Trophoblast cell (in vitro differentiated cells and primary cell): Measurements from ENCODE around the gene ZNF148.

ENCODE experiments used
- DNase-seq, 2 donors: peaks; one replicate each; pipeline ENCODE4 v3.0.0-alpha.2; 2016
- H2AFZ ChIP-seq: 2 replicates; pipeline ENCODE4 v1.6.1; 2013; ENCODE audit warnings: low read length, moderate library complexity, mild to moderate bottlenecking; ENCODE audit not compliant: insufficient read depth, poor library complexity
- H2AK5ac ChIP-seq: 2 replicates; pipeline ENCODE4 v1.6.1; 2013; ENCODE audit warnings: mild to moderate bottlenecking, low read length
- H2BK120ac ChIP-seq: 2 replicates; pipeline ENCODE4 v1.6.1; 2013; ENCODE audit warnings: low read length, mild to moderate bottlenecking, moderate library complexity; ENCODE audit not compliant: insufficient read depth, poor library complexity
- H2BK12ac ChIP-seq: 2 replicates; pipeline ENCODE4 v1.6.1; 2013; ENCODE audit warnings: mild to moderate bottlenecking, low read length, moderate library complexity
- H2BK5ac ChIP-seq: 2 replicates; pipeline ENCODE4 v1.6.1; 2013; ENCODE audit warnings: low read length, low read depth, moderate library complexity, mild to moderate bottlenecking; ENCODE audit not compliant: poor library complexity
- H3K14ac ChIP-seq: 2 replicates; pipeline ENCODE4 v1.6.1; 2013; ENCODE audit warnings: mild to moderate bottlenecking, low read length
- H3K18ac ChIP-seq: 2 replicates; pipeline ENCODE4 v1.6.1; 2013; ENCODE audit warnings: mild to moderate bottlenecking, low read length
- H3K23ac ChIP-seq: 2 replicates; pipeline ENCODE4 v1.6.1; 2013; ENCODE audit warnings: low read length
- H3K27ac ChIP-seq: 2 replicates; pipeline ENCODE4 v1.5.1; 2013; ENCODE audit warnings: low read depth, mild to moderate bottlenecking, inconsistent platforms, low read length, moderate library complexity
- H3K27me3 ChIP-seq: 2 replicates; pipeline ENCODE4 v1.6.1; 2013; ENCODE audit warnings: inconsistent platforms, mild to moderate bottlenecking, low read length, moderate library complexity; ENCODE audit not compliant: insufficient read depth
- H3K36me3 ChIP-seq, 2 experiments: 1 replicate in 1 of 2; 2 replicates in 1 of 2; pipeline ENCODE4 v1.6.1; 2013; ENCODE audit warnings: low read length in 2 of 2, mild to moderate bottlenecking in 2 of 2, moderate library complexity in 1 of 2; ENCODE audit not compliant: insufficient read depth in 2 of 2, control insufficient read depth in 1 of 2
- H3K4ac ChIP-seq: 2 replicates; pipeline ENCODE4 v1.6.1; 2013; ENCODE audit warnings: low read depth, mild to moderate bottlenecking, low read length, moderate library complexity
- H3K4me1 ChIP-seq, 2 experiments: 1 replicate in 1 of 2; 2 replicates in 1 of 2; pipeline ENCODE4 v1.6.1; 2013; ENCODE audit warnings: low read length in 2 of 2, mild to moderate bottlenecking in 2 of 2, moderate library complexity in 1 of 2; ENCODE audit not compliant: insufficient read depth in 2 of 2, control insufficient read depth in 1 of 2
- H3K4me2 ChIP-seq: 2 replicates; pipeline ENCODE4 v1.6.1; 2013; ENCODE audit warnings: inconsistent platforms, mild to moderate bottlenecking, low read length, moderate library complexity
- H3K4me3 ChIP-seq: 2 replicates; pipeline ENCODE4 v1.5.1; 2013; ENCODE audit warnings: mild to moderate bottlenecking, low read depth, low read length, inconsistent platforms
- H3K79me1 ChIP-seq: one replicate; pipeline ENCODE4 v1.6.1; 2013; ENCODE audit warnings: low read length
- H3K79me2 ChIP-seq: 2 replicates; pipeline ENCODE4 v1.6.1; 2013; ENCODE audit warnings: low read length, mild to moderate bottlenecking; ENCODE audit not compliant: control insufficient read depth, insufficient read depth, poor library complexity
- H3K9ac ChIP-seq: 2 replicates; pipeline ENCODE4 v1.6.1; 2013; ENCODE audit warnings: mild to moderate bottlenecking, low read length
- H3K9me3 ChIP-seq: 2 replicates; pipeline ENCODE4 v1.6.1; 2013; ENCODE audit warnings: low read depth, mild to moderate bottlenecking, control low read depth, inconsistent platforms, low read length; ENCODE audit not compliant: insufficient read depth
- H4K12ac ChIP-seq: 2 replicates; pipeline ENCODE4 v1.6.1; 2013; ENCODE audit warnings: low read depth, mild to moderate bottlenecking, low read length, moderate library complexity
- H4K8ac ChIP-seq: 2 replicates; pipeline ENCODE4 v1.6.1; 2013; ENCODE audit warnings: low read depth, mild to moderate bottlenecking, low read length, moderate library complexity
- H4K91ac ChIP-seq: one replicate; pipeline ENCODE4 v1.6.1; 2013; ENCODE audit warnings: low read depth, mild to moderate bottlenecking, low read length, moderate library complexity
- WGBS: extraction: QIAGEN DNeasy Blood & Tissue Kit; methylation state at CpG from one replicate; pipeline ENCODE4 v1.1.7; 2013; ENCODE audit warnings: missing lambda C conversion rate; ENCODE audit not compliant: insufficient read length, insufficient coverage; ENCODE audit errors: extremely low coverage; 5-methylcytosine and 5-hydroxymethylcytosine counted together

Gene ZNF148

DNA sequence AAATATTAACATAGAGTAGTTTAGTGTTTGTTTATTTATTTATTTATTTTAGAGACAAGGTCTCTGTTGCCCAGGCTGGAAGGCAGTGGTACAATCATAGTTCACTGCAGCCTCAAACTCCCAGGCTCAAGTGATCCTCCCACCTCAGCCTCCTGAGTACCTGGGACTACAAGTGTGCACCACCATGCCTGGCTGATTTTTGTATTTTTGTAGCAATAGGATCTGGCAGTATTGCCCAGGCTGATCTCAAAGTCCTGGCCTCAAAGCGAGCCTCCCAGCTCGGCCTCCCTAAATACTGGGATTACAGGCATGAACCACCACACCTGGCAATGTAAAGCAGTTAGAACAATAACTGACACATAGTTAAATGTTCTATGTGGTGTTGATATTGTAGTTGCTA lies 4.4 kb upstream of the ZNF148 start:
- Histone ChIP-seq H2BK12ac (no peak overlapping the region), H3K14ac (no peak overlapping the region), H4K12ac (no peak overlapping the region), H3K23ac (no peak overlapping the region), H4K8ac (no peak overlapping the region), H3K79me1 (peaks cover 10% of the 10 kb centered on the region), H3K36me3 (no peaks in the 10 kb centered on the region), H3K18ac (no peak overlapping the region), H3K4ac (no peak overlapping the region), H3K4me2 (no peak overlapping the region), H3K9ac (no peak overlapping the region), H3K4me3 (no peak overlapping the region), H4K91ac (no peak overlapping the region), H2BK120ac (no peak overlapping the region), H2AFZ (no peak overlapping the region), H2BK5ac (no peak overlapping the region), H3K79me2 (peaks cover 8% of the 10 kb centered on the region), H3K4me1 (peaks cover 0 to 5% of the 10 kb centered on the region in 2 experiments), H3K27ac (no peak overlapping the region), H3K9me3 (no peaks in the 10 kb centered on the region), H2AK5ac (no peak overlapping the region), H3K27me3 (no peaks in the 10 kb centered on the region)
- no CpG with 5 or more reads among the region's 2 CpGs for WGBS
- DNase-seq, result no peak

DNA sequence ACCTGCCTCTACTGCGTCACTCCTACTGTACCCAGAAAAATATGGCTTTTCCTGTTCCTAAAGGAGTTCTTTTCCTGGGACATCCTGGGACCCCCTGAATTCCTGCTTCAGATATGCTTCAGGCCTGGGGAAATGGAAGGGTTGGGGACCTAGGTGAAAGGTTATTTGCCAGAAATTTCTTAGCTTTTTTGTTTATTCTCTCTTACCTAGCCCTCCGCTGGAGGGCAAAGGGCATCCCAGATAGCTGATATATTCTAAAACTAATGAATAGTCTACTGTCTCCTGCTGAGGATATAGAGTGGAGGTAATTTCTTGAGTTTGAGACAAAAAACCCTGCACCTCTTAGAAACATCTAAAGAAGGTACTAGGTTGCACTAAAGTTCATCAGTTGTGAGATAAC lies 3.6 kb upstream of the ZNF148 start:
- Histone ChIP-seq H3K27ac (no peak overlapping the region), H2BK5ac (no peak overlapping the region), H2BK12ac (no peak overlapping the region), H3K36me3 (no peaks in the 10 kb centered on the region), H3K79me1 (peaks cover 13% of the 10 kb centered on the region), H3K79me2 (peaks cover 15% of the 10 kb centered on the region), H2BK120ac (no peak overlapping the region), H3K14ac (no peak overlapping the region), H3K4me1 (peaks cover 0 to 8% of the 10 kb centered on the region in 2 experiments), H3K9ac (no peak overlapping the region), H2AK5ac (no peak overlapping the region), H3K23ac (no peak overlapping the region), H3K27me3 (no peaks in the 10 kb centered on the region), H4K91ac (no peak overlapping the region), H2AFZ (no peak overlapping the region), H3K4me2 (no peak overlapping the region), H3K4me3 (no peak overlapping the region), H3K9me3 (no peaks in the 10 kb centered on the region), H3K18ac (no peak overlapping the region), H4K12ac (no peak overlapping the region), H3K4ac (no peak overlapping the region), H4K8ac (no peak overlapping the region)
- DNase-seq, result no peak
- no CpG with 5 or more reads among the region's 2 CpGs for WGBS

DNA sequence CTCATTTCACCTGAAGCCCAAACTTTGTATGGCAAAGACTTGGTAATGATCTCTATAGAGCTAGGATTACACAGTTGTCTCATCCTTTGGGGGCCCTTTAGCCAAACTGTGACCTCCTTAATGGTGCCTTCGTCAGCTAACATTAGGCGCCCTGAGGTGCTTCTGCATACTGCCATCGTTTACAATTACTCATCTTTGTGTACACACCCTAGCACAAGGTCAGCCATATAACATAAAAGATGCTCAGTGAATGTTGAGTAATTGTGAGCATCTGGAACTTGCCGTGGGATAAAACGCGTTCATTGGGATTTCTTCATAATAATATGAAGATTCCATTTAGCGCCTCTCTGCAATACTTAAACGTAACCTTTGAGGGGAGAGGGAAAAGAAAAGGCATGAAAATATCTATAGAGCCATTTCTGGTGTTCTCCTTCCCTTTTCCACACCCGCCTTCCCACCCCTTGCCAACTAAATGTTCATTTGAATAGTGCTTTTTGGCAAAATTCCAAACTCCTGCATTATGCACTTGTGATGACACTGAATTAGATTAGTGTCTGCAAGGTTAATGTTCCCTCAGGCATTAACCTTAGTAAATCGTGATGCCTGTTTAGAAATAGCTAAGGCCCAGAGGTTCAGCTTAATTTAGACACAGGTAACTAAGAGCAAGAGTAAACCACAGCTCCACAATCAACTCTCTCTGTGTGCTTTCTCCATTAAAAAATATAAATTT lies 990 bp upstream of the ZNF148 start:
- Histone ChIP-seq H3K79me1 (peaks cover 13% of the 10 kb centered on the region), H2AFZ (peak overlapping the region; percentile 86), H2AK5ac (no peak overlapping the region), H3K9me3 (no peaks in the 10 kb centered on the region), H4K8ac (peak overlapping the region; percentile 93), H3K14ac (peak overlapping the region; percentile 94), H3K4ac (no peak overlapping the region), H3K18ac (no peak overlapping the region), H3K27ac (no peak overlapping the region), H4K12ac (peak overlapping the region; percentile 97), H3K4me1 (peaks cover 0 to 9% of the 10 kb centered on the region in 2 experiments), H2BK12ac (no peak overlapping the region), H3K36me3 (no peaks in the 10 kb centered on the region), H2BK5ac (no peak overlapping the region), H3K4me3 (peak overlapping the region; percentile 83), H3K23ac (no peak overlapping the region), H2BK120ac (no peak overlapping the region), H4K91ac (peak overlapping the region; percentile 93), H3K79me2 (peaks cover 19% of the 10 kb centered on the region), H3K27me3 (no peaks in the 10 kb centered on the region), H3K9ac (peak overlapping the region; percentile 98), H3K4me2 (peak overlapping the region; percentile 69)
- no peak for DNase-seq
- no CpG with 5 or more reads among the region's 10 CpGs for WGBS

DNA sequence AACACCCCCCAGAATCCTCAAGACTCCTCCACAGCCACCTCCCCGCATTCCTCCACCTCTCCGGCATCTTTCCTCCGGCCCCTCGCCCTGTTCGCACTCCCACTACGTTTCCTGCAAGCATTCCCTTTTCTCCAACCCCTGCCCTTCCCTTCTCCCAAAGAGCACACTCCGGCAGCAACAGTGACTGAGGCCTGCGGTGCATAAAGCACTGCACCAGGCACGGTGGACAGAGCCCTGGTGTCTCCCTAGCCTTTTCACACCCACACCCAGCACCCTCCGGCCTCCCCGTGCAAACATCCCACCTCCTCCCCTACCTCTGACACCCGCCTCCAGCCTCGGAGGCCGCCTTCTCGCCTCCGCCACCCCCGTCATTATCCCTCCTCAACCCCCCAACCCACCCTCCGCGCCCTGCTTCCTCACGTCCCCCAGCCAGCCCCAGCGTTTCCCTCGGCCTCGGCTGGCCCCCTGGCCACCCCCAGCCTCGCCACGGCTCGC lies 577 bp downstream of the ZNF148 start:
- Histone ChIP-seq H3K27ac (peak overlapping the region; percentile 46), H3K27me3 (no peaks in the 10 kb centered on the region), H3K18ac (peak overlapping the region; percentile 34), H4K91ac (peak overlapping the region; percentile 58), H3K79me1 (peaks cover 13% of the 10 kb centered on the region), H3K4me2 (peak overlapping the region; percentile 75), H3K79me2 (peaks cover 19% of the 10 kb centered on the region), H4K8ac (peak overlapping the region; percentile 88), H2BK12ac (no peak overlapping the region), H4K12ac (no peak overlapping the region), H2BK120ac (peak overlapping the region; percentile 6), H3K4ac (peak overlapping the region; percentile 81), H3K9me3 (no peaks in the 10 kb centered on the region), H2AFZ (peak overlapping the region; percentile 30), H2AK5ac (peak overlapping the region; percentile 80), H3K14ac (peak overlapping the region; percentile 56), H3K4me3 (peak overlapping the region; percentile 83), H3K36me3 (no peaks in the 10 kb centered on the region), H3K23ac (no peak overlapping the region), H2BK5ac (peak overlapping the region; percentile 50), H3K9ac (peak overlapping the region; percentile 74), H3K4me1 (peaks cover 0 to 9% of the 10 kb centered on the region in 2 experiments)
- WGBS, result no CpG with 5 or more reads among the region's 26 CpGs
- peak in 1 of 2 donors; percentile 24 for DNase-seq
